CD4-positive, alpha-beta T cell treated with Interleukin-21 for 1 hour (primary cell): ENCODE data around the gene SH2D2A.

Experiments
- DNase-seq: peaks from one replicate; pipeline ENCODE4 v3.0.0-alpha.2; 2020

Gene SH2D2A

GRCh38 chr1:156816561-156817328 is at the start of gene SH2D2A:
Gene SH2D2A, minus strand, starts transcription at chr1:156816848. Its CDS starts 140 bp downstream, at chr1:156816708.
- DNase-seq = peak; percentile 97

- no peak for DNase-seq
These were observed 49.2 kb upstream of the SH2D2A start for GRCh38 chr1:156865865-156866248.

- DNase-seq = no peak
These were observed 48.6 kb upstream of the SH2D2A start for GRCh38 chr1:156865258-156865657.

GRCh38 chr1:156864796-156865195 is 48.1 kb upstream of the SH2D2A start:
- no peak for DNase-seq

- DNase-seq = no peak
These were observed 47.0 kb upstream of the SH2D2A start for GRCh38 chr1:156863631-156864030.

- DNase-seq = no peak
These were observed 46.5 kb upstream of the SH2D2A start for GRCh38 chr1:156862997-156863599.

GRCh38 chr1:156862584-156862983 is 45.9 kb upstream of the SH2D2A start:
- DNase-seq = no peak

GRCh38 chr1:156860628-156861423 is 44.2 kb upstream of the SH2D2A start, which contains the start of gene NTRK1:
Gene NTRK1, plus strand, starts transcription at chr1:156860865. Its CDS starts 70 bp downstream, at chr1:156860935.
- peak; percentile 66 for DNase-seq

GRCh38 chr1:156860113-156860627 is 43.5 kb upstream of the SH2D2A start:
- DNase-seq = peak; percentile 63

- DNase-seq = no peak
These were observed 43.0 kb upstream of the SH2D2A start for GRCh38 chr1:156859523-156860112.

- no peak for DNase-seq
These were observed 42.4 kb upstream of the SH2D2A start, which contains the start of gene INSRR for GRCh38 chr1:156858959-156859522. Gene INSRR, minus strand, starts transcription at chr1:156859117. Its CDS starts 496 bp downstream, at chr1:156858621.

- DNase-seq = no peak
These were observed 41.9 kb upstream of the SH2D2A start for GRCh38 chr1:156858555-156858956.

GRCh38 chr1:156857532-156857931 is 40.9 kb upstream of the SH2D2A start:
- DNase-seq = no peak

- DNase-seq = no peak
These were observed 39.7 kb upstream of the SH2D2A start for GRCh38 chr1:156856282-156856785.

- no peak for DNase-seq
These were observed 38.0 kb upstream of the SH2D2A start for GRCh38 chr1:156854634-156855033.

- no peak for DNase-seq
These were observed 37.1 kb upstream of the SH2D2A start for GRCh38 chr1:156853761-156854160.

- DNase-seq = no peak
These were observed 35.8 kb upstream of the SH2D2A start for GRCh38 chr1:156852418-156852874.

- no peak for DNase-seq
These were observed 35.2 kb upstream of the SH2D2A start for GRCh38 chr1:156851779-156852417.

- no peak for DNase-seq
These were observed 32.5 kb upstream of the SH2D2A start for GRCh38 chr1:156849151-156849496.

GRCh38 chr1:156848461-156849150 is 32.0 kb upstream of the SH2D2A start:
- DNase-seq = peak; percentile 83
